ENCODE results near the gene FAP.

Gene FAP

GRCh38 chr2:162226836-162227235 is 16.4 kb downstream of the FAP start:
- Histone ChIP-seq H3K4me3 (ENCODE audit: low read length) (no peak overlapping the region), H3K18ac (ENCODE audit: low read length) (no peak overlapping the region), H3K27ac (ENCODE audit: low read depth, low read length) (no peak overlapping the region), H2AK5ac (ENCODE audit: low read length) (no peak overlapping the region), H3K4ac (ENCODE audit: low read depth, low read length) (no peak overlapping the region), H3K56ac (ENCODE audit: low read length) (no peak overlapping the region), H3K79me2 (ENCODE audit: control insufficient read depth, insufficient read depth, low read length) (no peaks in the 10 kb centered on the region), H3K36me3 (ENCODE audit: control insufficient read depth, insufficient read depth, low read length) (no peaks in the 10 kb centered on the region), H4K5ac (ENCODE audit: low read length) (no peak overlapping the region), H3K27me3 (ENCODE audit: insufficient read depth, low read length, poor library complexity) (no peaks in the 10 kb centered on the region), H3K23ac (ENCODE audit: low read length) (no peak overlapping the region), H3K4me2 (ENCODE audit: low read length) (no peak overlapping the region), H2BK5ac (ENCODE audit: low read length) (no peak overlapping the region), H3K79me1 (ENCODE audit: low read length) (no peaks in the 10 kb centered on the region), H4K8ac (ENCODE audit: low read depth, low read length) (no peak overlapping the region), H2BK120ac (ENCODE audit: low read depth, low read length) (no peak overlapping the region), H3K4me1 (ENCODE audit: control insufficient read depth, low read depth, low read length) (no peaks in the 10 kb centered on the region), H2BK15ac (replicated peaks; ENCODE audit: low read depth) (no peak overlapping the region), H3K9ac (ENCODE audit: low read length) (no peak overlapping the region)
- DNase-seq, result no peak

GRCh38 chr2:162221064-162221463 is 22.2 kb downstream of the FAP start:
- Histone ChIP-seq H3K23ac (ENCODE audit: low read length) (no peak overlapping the region), H3K27ac (ENCODE audit: low read depth, low read length) (no peak overlapping the region), H3K79me2 (ENCODE audit: control insufficient read depth, insufficient read depth, low read length) (no peaks in the 10 kb centered on the region), H3K4me1 (ENCODE audit: control insufficient read depth, low read depth, low read length) (no peaks in the 10 kb centered on the region), H2BK15ac (replicated peaks; ENCODE audit: low read depth) (no peak overlapping the region), H4K8ac (ENCODE audit: low read depth, low read length) (no peak overlapping the region), H2BK120ac (ENCODE audit: low read depth, low read length) (no peak overlapping the region), H3K4ac (ENCODE audit: low read depth, low read length) (no peak overlapping the region), H3K27me3 (ENCODE audit: insufficient read depth, low read length, poor library complexity) (no peaks in the 10 kb centered on the region), H4K5ac (ENCODE audit: low read length) (no peak overlapping the region), H3K4me3 (ENCODE audit: low read length) (no peak overlapping the region), H3K79me1 (ENCODE audit: low read length) (no peaks in the 10 kb centered on the region), H2BK5ac (ENCODE audit: low read length) (no peak overlapping the region), H3K36me3 (ENCODE audit: control insufficient read depth, insufficient read depth, low read length) (no peaks in the 10 kb centered on the region), H3K4me2 (ENCODE audit: low read length) (no peak overlapping the region), H3K56ac (ENCODE audit: low read length) (no peak overlapping the region), H3K9ac (ENCODE audit: low read length) (no peak overlapping the region), H2AK5ac (ENCODE audit: low read length) (no peak overlapping the region), H3K18ac (ENCODE audit: low read length) (no peak overlapping the region)
- no CpG with 5 or more reads among the region's 11 CpGs for WGBS (ENCODE audit: extremely low coverage, insufficient coverage, low lambda C conversion rate)
- peak; percentile 86 for DNase-seq

GRCh38 chr2:162220368-162220767 is 22.9 kb downstream of the FAP start:
- Histone ChIP-seq H2BK5ac (ENCODE audit: low read length) (no peak overlapping the region), H3K4me1 (ENCODE audit: control insufficient read depth, low read depth, low read length) (no peaks in the 10 kb centered on the region), H2AK5ac (ENCODE audit: low read length) (no peak overlapping the region), H3K9ac (ENCODE audit: low read length) (no peak overlapping the region), H3K79me1 (ENCODE audit: low read length) (no peaks in the 10 kb centered on the region), H3K36me3 (ENCODE audit: control insufficient read depth, insufficient read depth, low read length) (no peaks in the 10 kb centered on the region), H3K27ac (ENCODE audit: low read depth, low read length) (no peak overlapping the region), H3K4me2 (ENCODE audit: low read length) (no peak overlapping the region), H3K23ac (ENCODE audit: low read length) (no peak overlapping the region), H3K4ac (ENCODE audit: low read depth, low read length) (no peak overlapping the region), H3K79me2 (ENCODE audit: control insufficient read depth, insufficient read depth, low read length) (no peaks in the 10 kb centered on the region), H4K5ac (ENCODE audit: low read length) (no peak overlapping the region), H2BK15ac (replicated peaks; ENCODE audit: low read depth) (no peak overlapping the region), H3K18ac (ENCODE audit: low read length) (no peak overlapping the region), H3K4me3 (ENCODE audit: low read length) (no peak overlapping the region), H4K8ac (ENCODE audit: low read depth, low read length) (no peak overlapping the region), H2BK120ac (ENCODE audit: low read depth, low read length) (no peak overlapping the region), H3K27me3 (ENCODE audit: insufficient read depth, low read length, poor library complexity) (no peaks in the 10 kb centered on the region), H3K56ac (ENCODE audit: low read length) (no peak overlapping the region)
- DNase-seq, result no peak
- no CpG with 5 or more reads among the region's 1 CpG for WGBS (ENCODE audit: extremely low coverage, insufficient coverage, low lambda C conversion rate)

- Histone ChIP-seq H3K27me3 (ENCODE audit: insufficient read depth, low read length, poor library complexity) (no peaks in the 10 kb centered on the region), H3K36me3 (ENCODE audit: control insufficient read depth, insufficient read depth, low read length) (no peaks in the 10 kb centered on the region), H4K5ac (ENCODE audit: low read length) (no peak overlapping the region), H2BK15ac (replicated peaks; ENCODE audit: low read depth) (no peak overlapping the region), H4K8ac (ENCODE audit: low read depth, low read length) (no peak overlapping the region), H3K79me1 (ENCODE audit: low read length) (no peaks in the 10 kb centered on the region), H3K27ac (ENCODE audit: low read depth, low read length) (no peak overlapping the region), H3K56ac (ENCODE audit: low read length) (no peak overlapping the region), H3K23ac (ENCODE audit: low read length) (no peak overlapping the region), H3K4ac (ENCODE audit: low read depth, low read length) (no peak overlapping the region), H3K79me2 (ENCODE audit: control insufficient read depth, insufficient read depth, low read length) (no peaks in the 10 kb centered on the region), H3K9ac (ENCODE audit: low read length) (no peak overlapping the region), H3K4me3 (ENCODE audit: low read length) (no peak overlapping the region), H2BK120ac (ENCODE audit: low read depth, low read length) (no peak overlapping the region), H3K18ac (ENCODE audit: low read length) (no peak overlapping the region), H2AK5ac (ENCODE audit: low read length) (no peak overlapping the region), H3K4me1 (ENCODE audit: control insufficient read depth, low read depth, low read length) (no peaks in the 10 kb centered on the region), H3K4me2 (ENCODE audit: low read length) (no peak overlapping the region), H2BK5ac (ENCODE audit: low read length) (no peak overlapping the region)
- no CpG with 5 or more reads among the region's 4 CpGs for WGBS (ENCODE audit: extremely low coverage, insufficient coverage, low lambda C conversion rate)
- no peak for DNase-seq
These were observed 23.8 kb downstream of the FAP start for GRCh38 chr2:162219426-162219825.

GRCh38 chr2:162217598-162217997 is 25.6 kb downstream of the FAP start:
- Histone ChIP-seq H3K56ac (ENCODE audit: low read length) (no peak overlapping the region), H3K27ac (ENCODE audit: low read depth, low read length) (no peak overlapping the region), H2BK120ac (ENCODE audit: low read depth, low read length) (no peak overlapping the region), H3K9ac (ENCODE audit: low read length) (no peak overlapping the region), H3K4me2 (ENCODE audit: low read length) (no peak overlapping the region), H4K8ac (ENCODE audit: low read depth, low read length) (no peak overlapping the region), H3K4me1 (ENCODE audit: control insufficient read depth, low read depth, low read length) (no peaks in the 10 kb centered on the region), H2BK5ac (ENCODE audit: low read length) (no peak overlapping the region), H3K79me2 (ENCODE audit: control insufficient read depth, insufficient read depth, low read length) (no peaks in the 10 kb centered on the region), H3K18ac (ENCODE audit: low read length) (no peak overlapping the region), H2AK5ac (ENCODE audit: low read length) (no peak overlapping the region), H3K4ac (ENCODE audit: low read depth, low read length) (no peak overlapping the region), H3K79me1 (ENCODE audit: low read length) (no peaks in the 10 kb centered on the region), H4K5ac (ENCODE audit: low read length) (no peak overlapping the region), H3K27me3 (ENCODE audit: insufficient read depth, low read length, poor library complexity) (no peaks in the 10 kb centered on the region), H3K36me3 (ENCODE audit: control insufficient read depth, insufficient read depth, low read length) (no peaks in the 10 kb centered on the region), H2BK15ac (replicated peaks; ENCODE audit: low read depth) (no peak overlapping the region), H3K23ac (ENCODE audit: low read length) (no peak overlapping the region), H3K4me3 (ENCODE audit: low read length) (no peak overlapping the region)
- DNase-seq, result no peak
- WGBS (ENCODE audit: extremely low coverage, insufficient coverage, low lambda C conversion rate), result no CpG with 5 or more reads among the region's 1 CpG

GRCh38 chr2:162215162-162215561 is 28.1 kb downstream of the FAP start:
- Histone ChIP-seq H3K27ac (ENCODE audit: low read depth, low read length) (no peak overlapping the region), H2BK5ac (ENCODE audit: low read length) (no peak overlapping the region), H3K79me2 (ENCODE audit: control insufficient read depth, insufficient read depth, low read length) (no peaks in the 10 kb centered on the region), H4K5ac (ENCODE audit: low read length) (no peak overlapping the region), H2BK120ac (ENCODE audit: low read depth, low read length) (no peak overlapping the region), H3K18ac (ENCODE audit: low read length) (no peak overlapping the region), H3K56ac (ENCODE audit: low read length) (no peak overlapping the region), H3K23ac (ENCODE audit: low read length) (no peak overlapping the region), H4K8ac (ENCODE audit: low read depth, low read length) (no peak overlapping the region), H3K4me2 (ENCODE audit: low read length) (no peak overlapping the region), H2AK5ac (ENCODE audit: low read length) (no peak overlapping the region), H3K36me3 (ENCODE audit: control insufficient read depth, insufficient read depth, low read length) (no peaks in the 10 kb centered on the region), H2BK15ac (replicated peaks; ENCODE audit: low read depth) (no peak overlapping the region), H3K9ac (ENCODE audit: low read length) (no peak overlapping the region), H3K4me1 (ENCODE audit: control insufficient read depth, low read depth, low read length) (no peaks in the 10 kb centered on the region), H3K27me3 (ENCODE audit: insufficient read depth, low read length, poor library complexity) (no peaks in the 10 kb centered on the region), H3K4ac (ENCODE audit: low read depth, low read length) (no peak overlapping the region), H3K4me3 (ENCODE audit: low read length) (no peak overlapping the region), H3K79me1 (ENCODE audit: low read length) (no peaks in the 10 kb centered on the region)
- DNase-seq, result no peak
- WGBS (ENCODE audit: extremely low coverage, insufficient coverage, low lambda C conversion rate), result no CpG with 5 or more reads among the region's 3 CpGs

All from mesendoderm (in vitro differentiated cells).